IMR-90 (cell line): ENCODE measurements around the gene CNGB1. TPM values are rescaled to one million over a fixed set of nuclear protein-coding genes. Genes with fewer than 3 reads are reported as not detected.

Experiments
- ATAC-seq: fragments of 200-7000 bp; cut with Tn5 transposase; 2 replicates; pipeline ENCODE4 v1.9.1; 2020; ENCODE audit warnings: low read depth, mild to moderate bottlenecking, moderate library complexity
- BruUV-seq: library from RNA; stranded (reverse); fragments of 400-500 nt; replicated peaks from 2 replicates; lab custom pipeline; 2021; lab: Mats Ljungman, UMichigan
- CTCF ChIA-PET: fragments of 300-600 bp; formaldehyde crosslinking; extraction: SDS; loops from one replicate; lab custom pipeline; 2021; ENCODE audit warnings: antibody characterized with exemption; lab: Yijun Ruan, JAX
- POLR2A ChIA-PET: fragments of 300-600 bp; sonication (Branson Sonifier 250); formaldehyde crosslinking; loops from one replicate; lab custom pipeline; 2022; ENCODE audit warnings: antibody characterized with exemption; ENCODE audit not compliant: unreplicated experiment; lab: Charles Lee
- DNase-seq: peaks from one replicate; pipeline ENCODE4 v3.0.0; 2013
- H2AFZ ChIP-seq: replicated peaks from 2 replicates; pipeline ENCODE3; 2013; ENCODE audit warnings: low read length, mild to moderate bottlenecking; ENCODE audit not compliant: poor library complexity
- H2AK5ac ChIP-seq: 2 replicates; pipeline ENCODE4 v1.6.1; 2013; ENCODE audit warnings: low read depth, low read length, inconsistent platforms
- H2AK9ac ChIP-seq: replicated peaks from 2 replicates; pipeline ENCODE3; 2013; ENCODE audit warnings: mild to moderate bottlenecking, low read depth, low read length, moderate library complexity; ENCODE audit not compliant: poor library complexity
- H2BK120ac ChIP-seq: 2 replicates; pipeline ENCODE4 v1.6.1; 2013; ENCODE audit warnings: low read depth, low read length, inconsistent platforms
- H2BK15ac ChIP-seq: 3 replicates; pipeline ENCODE4 v1.6.1; 2013; ENCODE audit warnings: low read depth, low read length, inconsistent platforms
- H2BK20ac ChIP-seq: 2 replicates; pipeline ENCODE4 v1.6.1; 2013; ENCODE audit warnings: low read depth, mild to moderate bottlenecking, inconsistent platforms, low read length, moderate library complexity
- H2BK5ac ChIP-seq: 2 replicates; pipeline ENCODE4 v1.6.1; 2013; ENCODE audit warnings: mild to moderate bottlenecking, low read depth, low read length, inconsistent platforms; ENCODE audit not compliant: poor library complexity, severe bottlenecking
- H3K14ac ChIP-seq: replicated peaks from 2 replicates; pipeline ENCODE4 v1.6.1; 2013; ENCODE audit warnings: low read depth, low read length, inconsistent platforms
- H3K18ac ChIP-seq: 2 replicates; pipeline ENCODE4 v1.6.1; 2013; ENCODE audit warnings: low read depth, low read length, control low read depth
- H3K23ac ChIP-seq: 2 replicates; pipeline ENCODE4 v1.6.1; 2013; ENCODE audit warnings: low read depth, low read length, inconsistent platforms
- H3K27ac ChIP-seq: 2 replicates; pipeline ENCODE4 v1.5.1; 2013; ENCODE audit warnings: mild to moderate bottlenecking, control low read depth, low read length; ENCODE audit not compliant: insufficient read depth
- H3K27me3 ChIP-seq: 2 replicates; pipeline ENCODE4 v1.6.1; 2013; ENCODE audit warnings: low read length; ENCODE audit not compliant: control insufficient read depth, insufficient read depth
- H3K36me3 ChIP-seq: 2 replicates; pipeline ENCODE4 v1.6.1; 2013; ENCODE audit warnings: low read length, mixed read lengths; ENCODE audit not compliant: control insufficient read depth, insufficient read depth
- H3K4ac ChIP-seq: 2 replicates; pipeline ENCODE4 v1.6.1; 2013; ENCODE audit warnings: low read depth, low read length, inconsistent platforms
- H3K4me1 ChIP-seq: 2 replicates; pipeline ENCODE4 v1.6.1; 2013; ENCODE audit warnings: low read length, mixed read lengths; ENCODE audit not compliant: control insufficient read depth, insufficient read depth
- H3K4me2 ChIP-seq: 2 replicates; pipeline ENCODE4 v1.6.1; 2013; ENCODE audit warnings: low read depth, mild to moderate bottlenecking, control low read depth, low read length, moderate library complexity
- H3K4me3 ChIP-seq: 2 replicates; pipeline ENCODE4 v1.5.1; 2013; ENCODE audit warnings: low read depth, mild to moderate bottlenecking, control low read depth, low read length, moderate library complexity; ENCODE audit not compliant: insufficient read depth
- H3K56ac ChIP-seq: 2 replicates; pipeline ENCODE4 v1.6.1; 2013; ENCODE audit warnings: low read length, inconsistent platforms; ENCODE audit not compliant: insufficient read depth; ENCODE audit errors: extremely low read depth
- H3K79me1 ChIP-seq, 2 experiments: 2 replicates each; pipeline ENCODE4 v1.6.1; 2013; ENCODE audit warnings: low read length in 2 of 2, inconsistent platforms in 1 of 2, low read depth in 1 of 2
- H3K9ac ChIP-seq: 2 replicates; pipeline ENCODE4 v1.6.1; 2013; ENCODE audit warnings: low read depth, low read length, control low read depth
- H3K9me1 ChIP-seq: 2 replicates; pipeline ENCODE4 v1.6.1; 2013; ENCODE audit warnings: low read length, inconsistent platforms; ENCODE audit not compliant: insufficient read depth
- H3K9me3 ChIP-seq: 2 replicates; pipeline ENCODE4 v1.6.1; 2013; ENCODE audit warnings: low read length; ENCODE audit not compliant: control insufficient read depth, insufficient read depth
- H4K20me1 ChIP-seq: 2 replicates; pipeline ENCODE4 v1.6.1; 2013; ENCODE audit warnings: low read length, inconsistent platforms; ENCODE audit not compliant: insufficient read depth
- H4K5ac ChIP-seq: 2 replicates; pipeline ENCODE4 v1.6.1; 2013; ENCODE audit warnings: mild to moderate bottlenecking, low read depth, low read length, control low read depth
- H4K8ac ChIP-seq, 2 experiments: 2 replicates each; pipeline ENCODE4 v1.6.1; 2013; ENCODE audit warnings: low read depth in 2 of 2, low read length in 2 of 2, control low read depth in 1 of 2, inconsistent platforms in 1 of 2
- H4K91ac ChIP-seq: 2 replicates; pipeline ENCODE4 v1.6.1; 2013; ENCODE audit warnings: low read depth, low read length, inconsistent platforms; ENCODE audit not compliant: insufficient read depth
- BHLHE40 ChIP-seq: fragments of 150-350 bp; IDR thresholded peaks from 2 replicates; pipeline ENCODE4 v1.6.1; 2016; ENCODE audit warnings: mild to moderate bottlenecking, low read depth, low read length
- MAFK ChIP-seq: IDR thresholded peaks from 2 replicates; pipeline ENCODE4 v1.6.1; 2012; ENCODE audit warnings: low read depth, low read length, improper control_type of control experiment
- WGBS, 2 experiments: methylation state at CpG; one replicate each; pipeline versions ENCODE4 v1.1.5 to v1.1.7; 2013; ENCODE audit warnings: missing lambda C conversion rate in 2 of 2; ENCODE audit not compliant: insufficient read length in 1 of 2; ENCODE audit errors: extremely low coverage in 2 of 2; 5-methylcytosine and 5-hydroxymethylcytosine counted together
- dilution Hi-C: fragments of 300-500 bp; cut with HindIII; formaldehyde crosslinking; loops from one replicate; pipeline ENCODE4 v1.14.3; 2018; ENCODE audit warnings: low sequenced_read_pairs; ENCODE audit not compliant: unreplicated experiment
- in situ Hi-C: fragments of 300-500 bp; cut with MboI; formaldehyde crosslinking; loops from 3 replicates; pipeline ENCODE4 v1.14.3; 2019; ENCODE audit warnings: low sequenced_read_pairs, inconsistent platforms, mixed read lengths
- intact Hi-C: fragments of 100-400 bp; cut with micrococcal nuclease; formaldehyde crosslinking; loops from 2 replicates; pipeline ENCODE4 v1.10.0; 2022
- polyA plus RNA-seq, 3 experiments: library from polyadenylated mRNA; depleted of rRNA; stranded (reverse); fragments of >200 nt; gene quantifications; 2 replicates each; pipeline ENCODE4 v1.2.3, GENCODE V29; 2012; ENCODE audit warnings: low replicate concordance in 1 of 3
- total RNA-seq: library from RNA; depleted of rRNA; stranded (reverse); fragments of >200 nt; gene quantifications from 2 replicates; pipeline ENCODE4 v1.2.3, GENCODE V29; 2012
- TF ChIP-seq, protein P1 (sequence below): conservative IDR thresholded peaks from 2 replicates; pipeline ENCODE4 v1.5.1; 2012; ENCODE audit warnings: mild to moderate bottlenecking, low read depth, low read length, improper control_type of control experiment

The CNGB1 gene
- total and polyA plus RNA-seq, 2 of the 4 experiments (the other 2 are of a cell fraction), result not detected

DNA sequence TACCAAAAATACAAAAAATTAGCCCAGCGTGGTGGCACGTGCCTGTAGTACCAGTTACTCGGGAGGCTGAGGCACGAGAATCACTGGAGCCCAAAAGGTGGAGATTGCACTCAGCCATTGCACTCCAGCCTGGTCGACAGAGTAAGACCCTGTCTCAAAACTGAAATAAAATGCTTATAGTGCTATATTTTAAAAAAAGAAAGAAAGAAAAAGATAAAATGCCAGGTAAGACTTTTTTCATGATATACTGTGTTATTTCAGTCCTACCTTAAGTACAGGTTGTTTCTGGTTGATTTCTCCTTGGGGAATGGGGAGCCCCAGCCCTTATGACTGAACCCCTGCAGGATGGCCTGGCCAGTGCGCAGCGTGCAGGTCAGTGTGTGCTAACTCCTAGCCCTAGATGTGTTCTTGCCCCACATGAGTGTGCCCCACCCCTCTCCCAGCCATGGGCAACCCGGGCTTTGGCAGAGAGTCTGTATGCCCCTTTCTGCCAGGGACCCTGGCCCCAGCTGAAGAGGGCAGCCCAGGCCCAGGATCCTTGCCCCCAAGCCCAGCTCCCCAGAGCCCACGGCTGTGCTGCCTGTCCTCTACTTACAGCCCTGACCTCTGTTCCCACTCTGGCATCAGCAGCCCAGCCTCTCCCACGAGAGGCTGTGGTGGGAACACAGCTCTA is 1.3 kb downstream of the CNGB1 start:
- H3K18ac ChIP-seq, result no peak overlapping the region
- no peak overlapping the region for H2AK9ac ChIP-seq
- H3K9ac ChIP-seq, result no peak overlapping the region
- H2AFZ ChIP-seq, result no peak overlapping the region
- no peaks in the 10 kb centered on the region for H3K36me3 ChIP-seq
- H4K20me1 ChIP-seq, result no peaks in the 10 kb centered on the region
- no peaks in the 10 kb centered on the region; the same call in 1 of the 2 replicates for H3K4me1 ChIP-seq
- no peak overlapping the region for H3K56ac ChIP-seq
- DNase-seq, result no peak
- no peak overlapping the region for H3K27ac ChIP-seq
- H3K79me1 ChIP-seq, result no peaks in the 10 kb centered on the region
- POLR2A ChIA-PET, result no interaction called here
- no peak overlapping the region for H4K5ac ChIP-seq
- TF ChIP-seq BHLHE40 (no peak), MAFK (0 out of 2 replicates have a peak, but pooled peaks have one; percentile 19)
- TF ChIP-seq, protein P1, sequence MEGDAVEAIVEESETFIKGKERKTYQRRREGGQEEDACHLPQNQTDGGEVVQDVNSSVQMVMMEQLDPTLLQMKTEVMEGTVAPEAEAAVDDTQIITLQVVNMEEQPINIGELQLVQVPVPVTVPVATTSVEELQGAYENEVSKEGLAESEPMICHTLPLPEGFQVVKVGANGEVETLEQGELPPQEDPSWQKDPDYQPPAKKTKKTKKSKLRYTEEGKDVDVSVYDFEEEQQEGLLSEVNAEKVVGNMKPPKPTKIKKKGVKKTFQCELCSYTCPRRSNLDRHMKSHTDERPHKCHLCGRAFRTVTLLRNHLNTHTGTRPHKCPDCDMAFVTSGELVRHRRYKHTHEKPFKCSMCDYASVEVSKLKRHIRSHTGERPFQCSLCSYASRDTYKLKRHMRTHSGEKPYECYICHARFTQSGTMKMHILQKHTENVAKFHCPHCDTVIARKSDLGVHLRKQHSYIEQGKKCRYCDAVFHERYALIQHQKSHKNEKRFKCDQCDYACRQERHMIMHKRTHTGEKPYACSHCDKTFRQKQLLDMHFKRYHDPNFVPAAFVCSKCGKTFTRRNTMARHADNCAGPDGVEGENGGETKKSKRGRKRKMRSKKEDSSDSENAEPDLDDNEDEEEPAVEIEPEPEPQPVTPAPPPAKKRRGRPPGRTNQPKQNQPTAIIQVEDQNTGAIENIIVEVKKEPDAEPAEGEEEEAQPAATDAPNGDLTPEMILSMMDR, result no peak
- peaks cover 2% of the 10 kb centered on the region; the same call in 1 of the 2 replicates for H3K9me3 ChIP-seq
- no peak overlapping the region for H2BK20ac ChIP-seq
- H2BK120ac ChIP-seq, result no peak overlapping the region
- CTCF ChIA-PET, result no interaction called here
- no peak overlapping the region for H3K14ac ChIP-seq
- no peak overlapping the region for H3K4ac ChIP-seq
- H3K4me2 ChIP-seq, result no peak overlapping the region
- WGBS, 2 experiments, result 92% methylated on average over 2 of the region's 10 CpGs; no CpG with 5 or more reads in 1 of the 2 experiments
- H2BK15ac ChIP-seq, result no peak overlapping the region
- no peak overlapping the region for H3K23ac ChIP-seq
- no TSS peak for BruUV-seq
- no peak for ATAC-seq
- H4K8ac ChIP-seq, result no peak overlapping the region
- in situ Hi-C loops, result no loop called here
- no peak overlapping the region for H4K91ac ChIP-seq
- dilution Hi-C loops, result no loop called here
- H2BK5ac ChIP-seq, result no peak overlapping the region
- H2AK5ac ChIP-seq, result no peak overlapping the region
- no peaks in the 10 kb centered on the region for H3K9me1 ChIP-seq
- no peak overlapping the region for H3K4me3 ChIP-seq
- intact Hi-C loops, result no loop called here
- H3K27me3 ChIP-seq, result peaks cover 41% of the 10 kb centered on the region
